Naive B cell (primary cell): ENCODE data around the gene BMPER. TPM values are rescaled to one million over a fixed set of nuclear protein-coding genes. Genes with fewer than 3 reads are reported as not detected.

Experiments used
- ATAC-seq, 2 donors: fragments of 150-1000 bp; cut with Tn5 transposase; 2 replicates each; pipeline ENCODE4 v1.10.0; 2021; ENCODE audit warnings: low read depth in 2 of 2, mild to moderate bottlenecking in 2 of 2, moderate library complexity in 2 of 2
- DNase-seq: peaks from one replicate; pipeline ENCODE4 v3.0.0; 2022
- H3K27ac Mint-ChIP-seq, 6 donors: one replicate each; pipeline ENCODE4 v1.8.0; 2020 to 2022; ENCODE audit warnings: mild to moderate bottlenecking in 6 of 6, mixed read lengths in 6 of 6, moderate library complexity in 5 of 6, inconsistent platforms in 2 of 6
- H3K27me3 Mint-ChIP-seq, 3 donors: one replicate each; pipeline ENCODE4 v1.8.0; 2021 to 2022; ENCODE audit warnings: mixed read lengths in 3 of 3, mild to moderate bottlenecking in 1 of 3
- H3K36me3 Mint-ChIP-seq, 2 donors: one replicate each; pipeline ENCODE4 v1.8.0; 2020 to 2022; ENCODE audit warnings: mixed read lengths in 2 of 2, inconsistent platforms in 1 of 2, mild to moderate bottlenecking in 1 of 2
- H3K4me1 Mint-ChIP-seq, 3 donors: one replicate each; pipeline ENCODE4 v1.8.0; 2020 to 2022; ENCODE audit warnings: mixed read lengths in 3 of 3, inconsistent platforms in 1 of 3, mild to moderate bottlenecking in 1 of 3, moderate library complexity in 1 of 3
- H3K4me3 Mint-ChIP-seq, 8 donors: one replicate each; pipeline ENCODE4 v1.8.0; 2020 to 2022; ENCODE audit warnings: mild to moderate bottlenecking in 8 of 8, mixed read lengths in 8 of 8, moderate library complexity in 8 of 8, inconsistent platforms in 2 of 8
- H3K9me3 Mint-ChIP-seq, 7 donors: one replicate each; pipeline ENCODE4 v1.8.0; 2020 to 2022; ENCODE audit warnings: mixed read lengths in 7 of 7, mild to moderate bottlenecking in 5 of 7, inconsistent platforms in 2 of 7, moderate library complexity in 1 of 7
- polyA plus RNA-seq, 6 donors: library from polyadenylated mRNA; unstranded; fragments of 300-500 nt; fragmentation: Illumina TruSeq; gene quantifications; one replicate each; pipeline ENCODE4 v1.2.3, GENCODE V29; 2021; ENCODE audit warnings: low read depth in 6 of 6

The BMPER gene
- polyA plus RNA-seq, 6 donors from 2014 or later = not detected

DNA sequence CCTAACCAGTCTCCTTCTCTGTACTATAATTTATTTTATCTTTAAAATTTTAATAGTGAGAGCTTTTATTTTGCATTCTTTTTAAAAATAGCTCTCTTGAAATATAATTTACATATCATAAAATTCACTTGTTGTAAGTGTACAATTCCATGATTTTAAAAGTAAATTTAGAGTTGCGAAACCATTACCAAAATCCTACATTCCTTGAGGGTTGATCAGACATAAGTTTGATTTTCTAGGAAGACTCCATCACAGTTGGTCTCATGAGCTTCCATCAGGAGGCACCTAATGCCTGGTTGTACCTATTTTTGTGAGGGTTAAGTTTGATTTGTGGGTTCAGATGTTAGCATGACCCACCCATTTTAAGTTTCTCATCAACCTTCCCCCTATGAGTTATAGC is 108.1 kb downstream of the BMPER start:
- H3K27me3 Mint-ChIP-seq = peaks cover 0 to 5% (median 0%) of the 10 kb centered on the region in 3 donors
- no peak overlapping the region for H3K27ac Mint-ChIP-seq
- DNase-seq (no peak), ATAC-seq (no peak)
- H3K9me3 Mint-ChIP-seq = peaks cover 0 to 5% (median 0%) of the 10 kb centered on the region in 7 donors
- no peaks in the 10 kb centered on the region for H3K36me3 Mint-ChIP-seq
- no peaks in the 10 kb centered on the region for H3K4me1 Mint-ChIP-seq
- H3K4me3 Mint-ChIP-seq = no peak overlapping the region

DNA sequence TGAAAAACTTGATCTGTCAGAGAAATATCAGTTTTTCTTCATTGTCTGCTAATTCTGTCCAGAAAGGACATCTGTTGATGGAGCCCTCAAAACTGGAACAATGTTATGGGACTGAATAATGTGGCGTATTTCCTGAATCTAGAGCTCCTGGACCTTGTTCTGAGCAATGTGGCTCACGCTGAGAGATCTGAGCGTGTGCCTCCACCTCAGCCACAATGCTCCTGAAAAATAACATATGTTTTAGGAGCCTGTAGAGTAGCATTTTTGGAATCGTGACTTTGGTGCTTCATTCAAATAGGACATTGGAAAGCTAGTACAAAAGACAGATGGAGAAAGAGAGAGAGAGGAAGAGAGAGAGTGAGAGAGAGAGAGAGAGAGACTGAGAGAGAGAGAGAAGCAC is 110.3 kb downstream of the BMPER start:
- Mint-ChIP-seq H3K9me3 (peaks cover 0 to 5% (median 2%) of the 10 kb centered on the region in 7 donors), H3K4me1 (no peaks in the 10 kb centered on the region), H3K27ac (no peak overlapping the region), H3K36me3 (no peaks in the 10 kb centered on the region), H3K4me3 (no peak overlapping the region), H3K27me3 (peaks cover 0 to 7% (median 0%) of the 10 kb centered on the region in 3 donors)
- DNase-seq = no peak
- no peak for ATAC-seq

DNA sequence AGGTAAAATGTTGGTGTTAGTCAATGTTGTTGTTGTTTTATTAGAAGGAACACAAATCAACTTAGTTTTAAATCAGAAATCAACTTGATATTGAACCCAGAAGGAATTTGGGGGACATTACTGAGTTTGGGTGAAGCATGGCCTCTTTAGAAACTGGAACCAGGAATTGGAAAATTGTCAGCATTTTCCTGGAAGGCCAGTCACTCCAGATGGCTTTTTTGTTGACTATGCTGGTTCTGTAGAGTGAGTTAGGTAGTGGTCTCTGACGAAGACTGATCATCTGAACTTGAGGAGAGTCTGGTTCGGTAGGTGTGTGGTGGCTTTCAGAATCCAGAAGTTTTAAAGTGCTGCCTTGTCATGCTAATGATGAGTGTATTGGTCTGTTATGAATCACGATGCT is 111.5 kb downstream of the BMPER start:
- peaks cover 0 to 5% (median 2%) of the 10 kb centered on the region in 7 donors for H3K9me3 Mint-ChIP-seq
- H3K27ac Mint-ChIP-seq = no peak overlapping the region
- DNase-seq (no peak), ATAC-seq (no peak)
- H3K4me3 Mint-ChIP-seq = no peak overlapping the region
- no peaks in the 10 kb centered on the region for H3K4me1 Mint-ChIP-seq
- peaks cover 0 to 7% (median 0%) of the 10 kb centered on the region in 3 donors for H3K27me3 Mint-ChIP-seq
- H3K36me3 Mint-ChIP-seq = no peaks in the 10 kb centered on the region

DNA sequence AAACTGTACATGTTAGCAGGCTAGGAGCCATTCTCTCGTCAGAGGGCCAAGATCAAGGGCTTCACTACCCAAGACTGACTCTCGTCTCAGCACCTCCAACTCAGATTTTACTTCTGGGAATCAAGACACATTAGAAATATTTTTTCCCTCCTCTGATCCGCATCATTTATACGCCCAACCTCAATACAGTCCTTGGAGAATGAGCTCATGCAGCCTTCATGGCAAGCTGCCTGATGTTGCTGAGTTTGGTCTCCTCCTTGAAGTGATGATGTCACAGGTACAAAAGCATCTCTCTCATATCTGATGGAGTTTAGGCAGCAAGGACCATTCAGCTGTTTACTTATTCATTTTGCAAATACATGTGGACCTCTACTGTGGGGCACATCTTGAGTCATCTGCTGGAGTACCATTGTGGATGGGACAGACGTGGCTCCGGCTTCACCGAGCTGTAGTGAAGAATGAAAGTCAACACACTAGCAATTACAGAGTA is 114.0 kb downstream of the BMPER start:
- Mint-ChIP-seq H3K4me3 (no peak overlapping the region), H3K27ac (no peak overlapping the region), H3K27me3 (peaks cover 0 to 7% (median 0%) of the 10 kb centered on the region in 3 donors), H3K36me3 (no peaks in the 10 kb centered on the region), H3K9me3 (peaks cover 0 to 4% (median 0%) of the 10 kb centered on the region in 7 donors), H3K4me1 (no peaks in the 10 kb centered on the region)
- DNase-seq (no peak), ATAC-seq (no peak)

DNA sequence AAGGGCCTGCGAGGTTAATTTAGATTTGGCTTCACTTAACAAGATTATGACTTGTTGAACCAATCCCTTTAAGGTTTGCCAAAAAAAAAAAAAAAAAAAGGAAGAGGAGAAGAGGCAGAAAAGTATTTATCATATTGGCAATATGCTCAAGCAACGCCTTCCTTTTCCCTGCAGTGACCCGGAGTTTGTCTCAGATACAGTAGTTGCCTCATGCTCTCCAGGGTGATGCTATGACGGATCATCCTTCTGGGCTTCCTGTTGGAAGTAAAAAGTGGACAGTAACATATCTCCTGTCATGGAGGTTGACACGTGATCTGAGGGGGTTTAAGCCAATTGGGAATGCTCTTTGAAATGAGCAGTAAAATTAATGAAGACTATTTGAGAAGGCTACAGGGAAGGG is 117.3 kb downstream of the BMPER start:
- no peaks in the 10 kb centered on the region for H3K4me1 Mint-ChIP-seq
- H3K27ac Mint-ChIP-seq = no peak overlapping the region
- no peaks in the 10 kb centered on the region for H3K36me3 Mint-ChIP-seq

DNA sequence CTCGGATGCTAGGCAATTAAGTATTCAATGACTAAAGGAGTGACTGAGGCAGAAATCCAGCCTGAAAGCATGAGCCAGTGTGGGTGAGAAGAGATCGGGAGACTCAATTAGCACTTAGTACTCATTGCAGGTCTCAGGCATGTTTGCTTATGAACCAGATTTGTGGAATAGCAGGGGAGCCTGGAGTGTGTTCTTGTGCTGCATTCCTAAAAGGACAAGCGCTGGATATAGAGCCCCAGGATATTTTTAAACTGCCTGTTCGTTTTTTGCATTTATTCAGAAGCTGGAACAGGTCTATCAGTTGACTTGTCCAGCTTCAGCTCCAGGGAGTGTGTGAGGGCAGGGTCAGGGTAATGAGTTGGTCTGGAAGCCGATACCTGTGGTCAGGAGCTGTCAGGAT is 120.3 kb downstream of the BMPER start:
- H3K36me3 Mint-ChIP-seq = no peaks in the 10 kb centered on the region
- peaks cover 0 to 12% (median 2%) of the 10 kb centered on the region in 7 donors for H3K9me3 Mint-ChIP-seq
- ATAC-seq = no peak

More for the DNA sequence above, 117.3 kb downstream of the BMPER start:
- Mint-ChIP-seq H3K27me3 (peaks cover 0 to 10% (median 0%) of the 10 kb centered on the region in 3 donors), H3K4me3 (no peak overlapping the region), H3K9me3 (peaks cover 0 to 12% (median 2%) of the 10 kb centered on the region in 7 donors)
- DNase-seq = no peak
- ATAC-seq = no peak

DNA sequence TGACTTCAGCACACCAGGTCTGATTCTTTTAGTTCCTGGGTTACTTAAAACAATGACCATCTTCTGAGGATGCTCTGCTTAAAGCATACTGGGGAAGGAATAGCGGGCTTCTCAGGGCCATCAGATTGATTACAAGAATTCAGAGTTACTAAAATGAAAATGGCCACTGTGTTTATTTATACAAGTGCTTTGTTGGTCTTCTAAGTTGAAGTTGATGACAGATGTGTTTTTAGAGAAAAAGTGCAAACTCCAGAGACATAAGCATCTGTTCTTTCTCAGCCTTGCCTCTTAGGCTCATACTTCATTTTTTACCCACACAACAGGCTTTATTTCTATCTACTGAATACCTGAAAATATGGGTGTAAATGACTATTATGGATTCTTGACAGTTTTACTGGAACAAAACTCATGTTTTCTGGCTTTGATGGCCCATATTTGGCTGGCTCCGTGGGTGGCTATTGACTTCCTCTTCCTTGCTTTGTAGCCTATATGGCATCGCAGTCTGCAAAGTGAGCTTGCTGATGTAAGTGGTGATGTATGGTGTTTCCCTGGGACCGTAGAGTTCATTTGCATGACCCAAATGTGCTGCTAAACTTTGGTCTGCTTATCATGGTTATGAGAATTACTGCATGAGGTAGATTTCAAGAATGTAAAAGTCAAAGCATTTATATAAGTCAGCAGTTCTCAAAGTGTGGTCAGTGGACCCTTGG is 121.3 kb downstream of the BMPER start:
- Mint-ChIP-seq H3K4me3 (no peak overlapping the region), H3K27me3 (peaks cover 0 to 4% (median 0%) of the 10 kb centered on the region in 3 donors), H3K36me3 (no peaks in the 10 kb centered on the region), H3K4me1 (no peaks in the 10 kb centered on the region), H3K27ac (no peak overlapping the region), H3K9me3 (peaks cover 0 to 12% (median 2%) of the 10 kb centered on the region in 7 donors)
- ATAC-seq = no peak
- no peak for DNase-seq

More for the DNA sequence above, 120.3 kb downstream of the BMPER start:
- H3K4me3 Mint-ChIP-seq = no peak overlapping the region
- no peak for DNase-seq
- no peaks in the 10 kb centered on the region for H3K4me1 Mint-ChIP-seq
- peaks cover 0 to 4% (median 0%) of the 10 kb centered on the region in 3 donors for H3K27me3 Mint-ChIP-seq
- no peak overlapping the region for H3K27ac Mint-ChIP-seq

DNA sequence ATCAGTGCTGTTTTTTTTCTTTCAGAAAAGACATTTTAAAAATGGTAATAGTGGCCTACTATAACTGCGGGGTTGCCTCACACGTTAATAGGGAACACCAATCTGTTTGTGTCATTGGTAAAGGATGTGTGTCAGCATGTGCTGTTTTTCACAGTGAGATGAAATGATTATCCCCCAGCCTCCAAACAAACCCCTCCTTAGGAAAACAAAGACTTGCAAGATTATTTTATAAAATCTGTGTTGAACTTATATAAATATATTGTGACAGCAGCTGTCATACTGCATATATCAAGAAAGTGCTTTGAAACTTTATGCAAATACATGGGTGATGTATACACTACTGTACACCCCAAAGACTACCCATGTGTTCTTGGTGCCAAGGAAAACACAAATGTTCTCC is 125.8 kb downstream of the BMPER start:
- ATAC-seq (no peak), DNase-seq (no peak)
- no peak overlapping the region for H3K27ac Mint-ChIP-seq
- no peaks in the 10 kb centered on the region for H3K27me3 Mint-ChIP-seq
- H3K4me1 Mint-ChIP-seq = no peaks in the 10 kb centered on the region
- H3K36me3 Mint-ChIP-seq = no peaks in the 10 kb centered on the region
- H3K4me3 Mint-ChIP-seq = no peak overlapping the region
- H3K9me3 Mint-ChIP-seq = peaks cover 0 to 6% (median 2%) of the 10 kb centered on the region in 7 donors

DNA sequence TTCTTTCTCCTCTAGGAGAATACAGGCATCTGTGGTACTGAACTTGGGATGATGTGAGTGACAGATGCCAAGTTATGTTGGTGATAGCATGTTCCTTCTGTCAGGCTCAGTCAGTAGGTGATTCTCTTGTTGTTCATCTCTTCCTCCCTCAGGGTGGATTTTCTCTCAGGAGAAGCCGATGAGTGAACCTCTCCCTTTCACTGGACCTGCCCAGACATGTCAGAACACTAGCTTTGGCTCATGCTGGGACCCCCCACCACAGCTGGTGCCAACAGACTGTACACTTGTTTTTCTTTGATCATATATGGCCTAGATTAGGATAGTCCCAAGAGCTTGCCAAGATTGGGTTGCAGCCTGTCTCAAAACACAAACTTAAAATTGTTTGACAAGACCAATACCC is 129.4 kb downstream of the BMPER start:
- no peak for DNase-seq
- Mint-ChIP-seq H3K27ac (no peak overlapping the region), H3K4me3 (no peak overlapping the region), H3K4me1 (no peaks in the 10 kb centered on the region), H3K27me3 (no peaks in the 10 kb centered on the region), H3K9me3 (peaks cover 0 to 6% (median 0%) of the 10 kb centered on the region in 7 donors), H3K36me3 (no peaks in the 10 kb centered on the region)
- ATAC-seq = no peak

DNA sequence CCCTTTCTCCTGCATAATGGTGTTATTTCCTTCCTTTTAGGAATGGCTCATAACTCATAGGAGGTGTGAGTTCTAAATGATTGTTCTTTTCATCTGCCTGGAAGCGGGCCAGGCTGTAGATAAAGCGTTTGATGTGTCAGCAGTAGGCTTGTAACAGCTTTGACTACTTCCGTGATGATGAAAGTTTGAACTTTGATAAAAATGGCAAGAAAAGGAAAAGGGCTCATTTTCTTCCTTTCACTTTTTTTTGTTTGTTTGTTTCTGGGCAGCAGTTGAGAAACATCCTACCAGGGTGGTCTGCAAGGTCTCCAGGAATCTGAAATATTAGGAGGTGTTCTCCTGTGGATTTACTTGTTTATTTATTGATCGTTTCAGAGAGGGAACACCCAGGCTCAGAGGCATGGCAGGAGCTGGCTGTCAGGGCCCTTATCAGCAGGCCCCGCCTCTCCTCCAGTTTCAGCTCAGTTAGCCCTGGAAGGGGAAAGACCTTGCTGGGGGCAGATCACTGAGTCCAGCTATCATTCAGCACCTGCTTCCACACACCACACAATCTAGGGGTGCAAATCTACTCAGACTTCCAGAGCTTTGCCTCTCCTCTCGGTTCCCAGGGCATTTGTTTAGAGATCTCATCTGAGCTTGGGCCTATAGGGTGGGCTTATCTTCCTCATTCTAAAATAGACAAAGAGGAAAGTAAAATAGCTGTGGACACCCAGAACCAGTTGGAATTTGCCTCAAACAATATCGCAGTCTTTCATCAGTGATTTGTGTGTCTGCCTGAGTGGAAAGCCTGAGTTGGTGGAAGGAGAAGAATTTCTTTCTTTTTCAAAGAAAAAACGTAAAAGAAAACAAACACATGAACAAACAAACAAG is 130.9 kb downstream of the BMPER start:
- Mint-ChIP-seq H3K9me3 (peaks cover 0 to 6% (median 0%) of the 10 kb centered on the region in 7 donors), H3K4me3 (no peak overlapping the region), H3K4me1 (no peaks in the 10 kb centered on the region), H3K27me3 (no peaks in the 10 kb centered on the region), H3K27ac (no peak overlapping the region), H3K36me3 (no peaks in the 10 kb centered on the region)
- ATAC-seq (no peak), DNase-seq (no peak)

DNA sequence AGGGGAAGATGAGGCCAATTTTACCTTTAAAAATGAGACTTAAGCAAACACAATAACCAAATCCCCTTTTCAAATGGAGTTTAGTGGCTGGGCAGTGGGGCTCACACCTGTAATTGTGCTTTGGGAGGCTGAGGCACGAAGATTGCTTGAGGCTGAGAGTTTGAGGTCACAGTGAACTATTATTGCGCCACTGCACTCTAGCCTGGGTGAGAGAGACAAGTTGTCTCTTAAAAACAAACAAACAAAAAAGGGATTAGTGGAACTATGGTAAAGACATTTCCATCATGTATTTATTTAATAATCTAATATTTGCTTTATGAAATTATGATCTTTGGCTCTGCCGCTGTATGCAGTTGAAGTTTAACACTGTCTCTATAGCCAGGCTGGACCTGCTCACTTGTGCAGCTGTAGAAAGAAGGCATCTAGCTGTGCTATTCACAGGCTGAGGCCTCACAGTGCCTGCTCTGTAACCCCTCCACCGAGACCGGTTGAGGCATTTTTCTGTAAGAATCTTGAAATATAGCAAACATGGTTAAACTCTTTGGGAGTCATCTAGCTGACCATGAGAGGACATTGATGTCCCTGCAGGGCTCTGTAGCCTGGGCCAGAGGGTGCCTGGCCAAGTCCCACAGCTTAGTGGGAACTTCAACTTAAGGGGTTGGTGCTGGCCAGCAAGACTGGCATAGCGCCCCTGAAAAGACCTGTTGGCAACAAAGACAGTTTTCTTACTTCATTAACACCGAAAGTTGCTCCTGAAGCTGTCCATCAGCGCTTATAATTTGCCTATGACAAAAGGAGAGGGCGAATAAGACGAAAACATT is 131.8 kb downstream of the BMPER start:
- Mint-ChIP-seq H3K27ac (no peak overlapping the region), H3K4me1 (no peaks in the 10 kb centered on the region), H3K4me3 (peak overlapping the region in 1 of 8 donors; percentile 26), H3K36me3 (no peaks in the 10 kb centered on the region), H3K27me3 (no peaks in the 10 kb centered on the region), H3K9me3 (peaks cover 0 to 6% (median 0%) of the 10 kb centered on the region in 7 donors)
- ATAC-seq = no peak
- no peak for DNase-seq

DNA sequence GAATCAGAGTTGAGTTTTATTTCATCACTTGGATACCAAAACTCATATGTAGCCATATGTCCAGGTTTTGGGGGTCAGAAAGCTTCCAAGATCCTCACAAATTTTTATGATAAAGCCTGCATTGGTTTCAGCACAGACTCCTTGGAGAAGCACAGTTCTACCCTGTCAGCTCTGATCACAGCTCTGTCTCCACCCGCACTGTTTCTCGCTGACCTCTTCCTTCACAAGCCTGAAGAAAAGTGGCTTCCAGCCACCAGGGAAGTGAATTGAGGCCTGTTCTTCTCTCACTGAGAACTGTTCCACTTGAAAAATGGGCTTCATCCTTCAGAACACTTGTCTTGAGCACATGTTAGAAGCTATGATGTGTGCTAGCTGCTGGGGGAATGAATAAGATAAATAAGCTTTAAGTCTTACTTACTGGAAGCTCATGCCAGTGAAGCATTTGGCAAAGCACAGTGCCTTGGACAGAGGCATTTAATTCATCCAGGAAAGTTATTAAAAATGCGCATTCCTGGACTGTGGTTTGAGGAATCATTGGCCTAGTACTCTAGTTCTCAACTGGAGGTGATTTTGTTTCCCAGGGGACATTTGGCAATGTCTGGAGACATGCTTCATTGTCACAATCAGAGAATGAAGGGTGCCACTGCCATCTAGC is 133.6 kb downstream of the BMPER start:
- Mint-ChIP-seq H3K4me1 (no peaks in the 10 kb centered on the region), H3K27me3 (no peaks in the 10 kb centered on the region), H3K36me3 (no peaks in the 10 kb centered on the region), H3K27ac (no peak overlapping the region), H3K4me3 (no peak overlapping the region), H3K9me3 (peaks cover 0 to 3% (median 0%) of the 10 kb centered on the region in 7 donors)
- DNase-seq = no peak
- ATAC-seq = no peak

DNA sequence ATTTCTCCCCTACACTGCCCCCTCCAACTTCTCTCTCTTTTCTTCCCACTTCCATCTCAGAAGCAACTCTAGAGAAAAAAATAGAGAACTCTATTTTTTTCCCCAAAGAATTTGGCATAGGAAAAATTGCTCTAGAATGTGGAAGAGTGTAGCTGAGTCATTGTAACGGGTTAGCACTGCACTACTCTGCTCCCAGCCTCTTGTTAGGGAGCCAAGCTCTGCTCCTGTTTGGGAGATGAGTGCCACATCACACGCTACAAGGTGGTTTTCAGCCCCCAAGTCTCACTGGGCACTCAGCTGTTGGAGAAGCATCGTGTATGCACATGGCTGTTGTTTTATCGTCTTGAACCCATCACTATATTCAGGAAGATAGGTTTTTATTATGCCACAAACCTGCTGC is 136.4 kb downstream of the BMPER start:
- H3K9me3 Mint-ChIP-seq = peaks cover 0 to 3% (median 0%) of the 10 kb centered on the region in 7 donors
- H3K36me3 Mint-ChIP-seq = no peaks in the 10 kb centered on the region
- no peak for ATAC-seq
- DNase-seq = no peak
- H3K4me1 Mint-ChIP-seq = no peaks in the 10 kb centered on the region
- H3K27me3 Mint-ChIP-seq = no peaks in the 10 kb centered on the region
- no peak overlapping the region for H3K27ac Mint-ChIP-seq
- H3K4me3 Mint-ChIP-seq = no peak overlapping the region
